IMR-90 (cell line): ENCODE data around the gene SAPCD1. TPM values are rescaled to one million over a fixed set of nuclear protein-coding genes. Genes with fewer than 3 reads are reported as not detected.

Experiments
- ATAC-seq: fragments of 200-7000 bp; cut with Tn5 transposase; 2 replicates; pipeline ENCODE4 v1.9.1; 2020; ENCODE audit warnings: low read depth, mild to moderate bottlenecking, moderate library complexity
- BruUV-seq: library from RNA; stranded (reverse); fragments of 400-500 nt; replicated peaks from 2 replicates; lab custom pipeline; 2021; lab: Mats Ljungman, UMichigan
- CTCF ChIA-PET: fragments of 300-600 bp; formaldehyde crosslinking; extraction: SDS; loops from one replicate; lab custom pipeline; 2021; ENCODE audit warnings: antibody characterized with exemption; lab: Yijun Ruan, JAX
- POLR2A ChIA-PET: fragments of 300-600 bp; sonication (Branson Sonifier 250); formaldehyde crosslinking; loops from one replicate; lab custom pipeline; 2022; ENCODE audit warnings: antibody characterized with exemption; ENCODE audit not compliant: unreplicated experiment; lab: Charles Lee
- DNase-seq: peaks from one replicate; pipeline ENCODE4 v3.0.0; 2013
- H2AFZ ChIP-seq: replicated peaks from 2 replicates; pipeline ENCODE3; 2013; ENCODE audit warnings: low read length, mild to moderate bottlenecking; ENCODE audit not compliant: poor library complexity
- H2AK5ac ChIP-seq: 2 replicates; pipeline ENCODE4 v1.6.1; 2013; ENCODE audit warnings: low read depth, low read length, inconsistent platforms
- H2AK9ac ChIP-seq: replicated peaks from 2 replicates; pipeline ENCODE3; 2013; ENCODE audit warnings: mild to moderate bottlenecking, low read depth, low read length, moderate library complexity; ENCODE audit not compliant: poor library complexity
- H2BK120ac ChIP-seq: 2 replicates; pipeline ENCODE4 v1.6.1; 2013; ENCODE audit warnings: low read depth, low read length, inconsistent platforms
- H2BK15ac ChIP-seq: 3 replicates; pipeline ENCODE4 v1.6.1; 2013; ENCODE audit warnings: low read depth, low read length, inconsistent platforms
- H2BK20ac ChIP-seq: 2 replicates; pipeline ENCODE4 v1.6.1; 2013; ENCODE audit warnings: low read depth, mild to moderate bottlenecking, inconsistent platforms, low read length, moderate library complexity
- H2BK5ac ChIP-seq: 2 replicates; pipeline ENCODE4 v1.6.1; 2013; ENCODE audit warnings: mild to moderate bottlenecking, low read depth, low read length, inconsistent platforms; ENCODE audit not compliant: poor library complexity, severe bottlenecking
- H3K14ac ChIP-seq: replicated peaks from 2 replicates; pipeline ENCODE4 v1.6.1; 2013; ENCODE audit warnings: low read depth, low read length, inconsistent platforms
- H3K18ac ChIP-seq: 2 replicates; pipeline ENCODE4 v1.6.1; 2013; ENCODE audit warnings: low read depth, low read length, control low read depth
- H3K23ac ChIP-seq: 2 replicates; pipeline ENCODE4 v1.6.1; 2013; ENCODE audit warnings: low read depth, low read length, inconsistent platforms
- H3K27ac ChIP-seq: 2 replicates; pipeline ENCODE4 v1.5.1; 2013; ENCODE audit warnings: mild to moderate bottlenecking, control low read depth, low read length; ENCODE audit not compliant: insufficient read depth
- H3K27me3 ChIP-seq: 2 replicates; pipeline ENCODE4 v1.6.1; 2013; ENCODE audit warnings: low read length; ENCODE audit not compliant: control insufficient read depth, insufficient read depth
- H3K36me3 ChIP-seq: 2 replicates; pipeline ENCODE4 v1.6.1; 2013; ENCODE audit warnings: low read length, mixed read lengths; ENCODE audit not compliant: control insufficient read depth, insufficient read depth
- H3K4ac ChIP-seq: 2 replicates; pipeline ENCODE4 v1.6.1; 2013; ENCODE audit warnings: low read depth, low read length, inconsistent platforms
- H3K4me1 ChIP-seq: 2 replicates; pipeline ENCODE4 v1.6.1; 2013; ENCODE audit warnings: low read length, mixed read lengths; ENCODE audit not compliant: control insufficient read depth, insufficient read depth
- H3K4me2 ChIP-seq: 2 replicates; pipeline ENCODE4 v1.6.1; 2013; ENCODE audit warnings: low read depth, mild to moderate bottlenecking, control low read depth, low read length, moderate library complexity
- H3K4me3 ChIP-seq: 2 replicates; pipeline ENCODE4 v1.5.1; 2013; ENCODE audit warnings: low read depth, mild to moderate bottlenecking, control low read depth, low read length, moderate library complexity; ENCODE audit not compliant: insufficient read depth
- H3K56ac ChIP-seq: 2 replicates; pipeline ENCODE4 v1.6.1; 2013; ENCODE audit warnings: low read length, inconsistent platforms; ENCODE audit not compliant: insufficient read depth; ENCODE audit errors: extremely low read depth
- H3K79me1 ChIP-seq, 2 experiments: 2 replicates each; pipeline ENCODE4 v1.6.1; 2013; ENCODE audit warnings: low read length in 2 of 2, inconsistent platforms in 1 of 2, low read depth in 1 of 2
- H3K9ac ChIP-seq: 2 replicates; pipeline ENCODE4 v1.6.1; 2013; ENCODE audit warnings: low read depth, low read length, control low read depth
- H3K9me1 ChIP-seq: 2 replicates; pipeline ENCODE4 v1.6.1; 2013; ENCODE audit warnings: low read length, inconsistent platforms; ENCODE audit not compliant: insufficient read depth
- H3K9me3 ChIP-seq: 2 replicates; pipeline ENCODE4 v1.6.1; 2013; ENCODE audit warnings: low read length; ENCODE audit not compliant: control insufficient read depth, insufficient read depth
- H4K20me1 ChIP-seq: 2 replicates; pipeline ENCODE4 v1.6.1; 2013; ENCODE audit warnings: low read length, inconsistent platforms; ENCODE audit not compliant: insufficient read depth
- H4K5ac ChIP-seq: 2 replicates; pipeline ENCODE4 v1.6.1; 2013; ENCODE audit warnings: mild to moderate bottlenecking, low read depth, low read length, control low read depth
- H4K8ac ChIP-seq, 2 experiments: 2 replicates each; pipeline ENCODE4 v1.6.1; 2013; ENCODE audit warnings: low read depth in 2 of 2, low read length in 2 of 2, control low read depth in 1 of 2, inconsistent platforms in 1 of 2
- H4K91ac ChIP-seq: 2 replicates; pipeline ENCODE4 v1.6.1; 2013; ENCODE audit warnings: low read depth, low read length, inconsistent platforms; ENCODE audit not compliant: insufficient read depth
- BHLHE40 ChIP-seq: fragments of 150-350 bp; IDR thresholded peaks from 2 replicates; pipeline ENCODE4 v1.6.1; 2016; ENCODE audit warnings: mild to moderate bottlenecking, low read depth, low read length
- CEBPB ChIP-seq: IDR thresholded peaks from 2 replicates; pipeline ENCODE4 v1.6.1; 2012; ENCODE audit warnings: low read depth, low read length, improper control_type of control experiment
- FOS ChIP-seq: fragments of 150-350 bp; IDR thresholded peaks from 2 replicates; pipeline ENCODE4 v1.6.1; 2016; ENCODE audit warnings: low read depth, low read length
- WGBS, 2 experiments: methylation state at CpG; one replicate each; pipeline versions ENCODE4 v1.1.5 to v1.1.7; 2013; ENCODE audit warnings: missing lambda C conversion rate in 2 of 2; ENCODE audit not compliant: insufficient read length in 1 of 2; ENCODE audit errors: extremely low coverage in 2 of 2; 5-methylcytosine and 5-hydroxymethylcytosine counted together
- dilution Hi-C: fragments of 300-500 bp; cut with HindIII; formaldehyde crosslinking; loops from one replicate; pipeline ENCODE4 v1.14.3; 2018; ENCODE audit warnings: low sequenced_read_pairs; ENCODE audit not compliant: unreplicated experiment
- in situ Hi-C: fragments of 300-500 bp; cut with MboI; formaldehyde crosslinking; loops from 3 replicates; pipeline ENCODE4 v1.14.3; 2019; ENCODE audit warnings: low sequenced_read_pairs, inconsistent platforms, mixed read lengths
- intact Hi-C: fragments of 100-400 bp; cut with micrococcal nuclease; formaldehyde crosslinking; loops from 2 replicates; pipeline ENCODE4 v1.10.0; 2022
- polyA plus RNA-seq, 3 experiments: library from polyadenylated mRNA; depleted of rRNA; stranded (reverse); fragments of >200 nt; gene quantifications; 2 replicates each; pipeline ENCODE4 v1.2.3, GENCODE V29; 2012; ENCODE audit warnings: low replicate concordance in 1 of 3
- total RNA-seq: library from RNA; depleted of rRNA; stranded (reverse); fragments of >200 nt; gene quantifications from 2 replicates; pipeline ENCODE4 v1.2.3, GENCODE V29; 2012
- TF ChIP-seq, protein P1 (sequence below): fragments of 150-350 bp; IDR thresholded peaks from 2 replicates; pipeline ENCODE4 v1.6.1; 2016; ENCODE audit warnings: low read depth, mild to moderate bottlenecking, low read length, moderate library complexity, borderline replicate concordance

The SAPCD1 gene
- total and polyA plus RNA-seq, 2 of the 4 experiments (the other 2 are of a cell fraction), result 2.3 TPM; not detected in 1

- 0 out of 4 replicates have a peak, but pooled peaks cover 0 to 12% of the 10 kb centered on the region in 2 experiments for H3K79me1 ChIP-seq
- WGBS, 2 experiments, result no CpG with 5 or more reads among the region's 8 CpGs
- no peaks in the 10 kb centered on the region for H3K27me3 ChIP-seq
- H3K4me3 ChIP-seq, result no peak overlapping the region
- H4K20me1 ChIP-seq, result peaks cover 3% of the 10 kb centered on the region; the same call in 1 of the 2 replicates
- no peak overlapping the region for H2BK120ac ChIP-seq
- no peak overlapping the region for H3K9ac ChIP-seq
- no peak overlapping the region; the same call in 1 of the 2 replicates for H3K23ac ChIP-seq
- peak overlapping the region; percentile 59 for H2AK9ac ChIP-seq
- H4K91ac ChIP-seq, result no peak overlapping the region
- peak overlapping the region; percentile 25; the same call in 1 of the 2 replicates for H3K4me2 ChIP-seq
- peak; percentile 95 for ATAC-seq
- peak; percentile 26; the same call in 1 of the 2 replicates for TF ChIP-seq BHLHE40
- TF ChIP-seq, protein P1, sequence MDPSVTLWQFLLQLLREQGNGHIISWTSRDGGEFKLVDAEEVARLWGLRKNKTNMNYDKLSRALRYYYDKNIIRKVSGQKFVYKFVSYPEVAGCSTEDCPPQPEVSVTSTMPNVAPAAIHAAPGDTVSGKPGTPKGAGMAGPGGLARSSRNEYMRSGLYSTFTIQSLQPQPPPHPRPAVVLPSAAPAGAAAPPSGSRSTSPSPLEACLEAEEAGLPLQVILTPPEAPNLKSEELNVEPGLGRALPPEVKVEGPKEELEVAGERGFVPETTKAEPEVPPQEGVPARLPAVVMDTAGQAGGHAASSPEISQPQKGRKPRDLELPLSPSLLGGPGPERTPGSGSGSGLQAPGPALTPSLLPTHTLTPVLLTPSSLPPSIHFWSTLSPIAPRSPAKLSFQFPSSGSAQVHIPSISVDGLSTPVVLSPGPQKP, result no peak
- TF ChIP-seq FOS, result peak; percentile 70
- TF ChIP-seq CEBPB, result peak; percentile 60; the same call in 1 of the 2 replicates
- H3K36me3 ChIP-seq, result no peaks in the 10 kb centered on the region; the same call in 1 of the 2 replicates
- peaks cover 5% of the 10 kb centered on the region for H3K4me1 ChIP-seq
- peak; percentile 90 for DNase-seq
- no peak overlapping the region for H3K27ac ChIP-seq
- no peaks in the 10 kb centered on the region for H3K9me3 ChIP-seq
- H4K5ac ChIP-seq, result no peak overlapping the region
- H3K14ac ChIP-seq, result no peak overlapping the region
- H2AK5ac ChIP-seq, result peak overlapping the region; percentile 46; the same call in 1 of the 2 replicates
- H2BK5ac ChIP-seq, result no peak overlapping the region
- peaks cover 6% of the 10 kb centered on the region for H3K9me1 ChIP-seq
- POLR2A ChIA-PET, result no interaction called here
- H3K18ac ChIP-seq, result no peak overlapping the region
- CTCF ChIA-PET, result interaction anchor here (1.5 kb wide), 1 partner anchor 17 kb away, joined by 5 read pairs; no protein-coding TSS in a partner anchor
- no peak overlapping the region for H3K56ac ChIP-seq
- in situ Hi-C loops, result no loop called here
- H2AFZ ChIP-seq, result no peak overlapping the region
- intact Hi-C loops, result no loop called here
- 0 out of 2 replicates have a peak overlapping the region, but pooled peaks have one; percentile 8 for H2BK20ac ChIP-seq
- peak overlapping the region; percentile 9; the same call in 1 of the 2 replicates for H3K4ac ChIP-seq
- dilution Hi-C loops, result no loop called here
- BruUV-seq, result no TSS peak
- no peak overlapping the region for H4K8ac ChIP-seq
- H2BK15ac ChIP-seq, result no peak overlapping the region; the same call in 2 of the 3 replicates
Observed at GRCh38 chr6:31752739-31753319, 9.6 kb upstream of the SAPCD1 start.
